Measurements from ENCODE around the gene MYO7B.

DNA sequence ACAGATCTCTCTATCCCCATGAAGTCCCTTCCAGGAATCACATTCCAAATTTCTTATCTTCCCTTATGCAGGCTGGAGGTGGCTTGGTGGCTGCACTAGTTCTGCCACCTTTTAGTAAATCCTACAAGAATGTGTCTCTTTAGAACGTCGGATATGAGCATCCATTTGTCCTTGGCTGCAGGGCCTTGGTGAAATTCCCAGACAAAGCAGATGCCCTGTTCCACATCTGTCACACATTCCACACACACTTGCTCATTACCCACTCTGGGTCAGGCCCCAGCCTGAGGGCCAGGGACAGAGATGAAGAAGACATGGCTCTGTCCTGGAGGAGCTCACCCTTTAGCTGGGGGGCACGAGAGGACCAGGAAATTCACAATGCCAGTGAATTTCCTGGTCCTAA, 79.2 kb downstream of the MYO7B start:
- TF ChIP-seq, protein P1, sequence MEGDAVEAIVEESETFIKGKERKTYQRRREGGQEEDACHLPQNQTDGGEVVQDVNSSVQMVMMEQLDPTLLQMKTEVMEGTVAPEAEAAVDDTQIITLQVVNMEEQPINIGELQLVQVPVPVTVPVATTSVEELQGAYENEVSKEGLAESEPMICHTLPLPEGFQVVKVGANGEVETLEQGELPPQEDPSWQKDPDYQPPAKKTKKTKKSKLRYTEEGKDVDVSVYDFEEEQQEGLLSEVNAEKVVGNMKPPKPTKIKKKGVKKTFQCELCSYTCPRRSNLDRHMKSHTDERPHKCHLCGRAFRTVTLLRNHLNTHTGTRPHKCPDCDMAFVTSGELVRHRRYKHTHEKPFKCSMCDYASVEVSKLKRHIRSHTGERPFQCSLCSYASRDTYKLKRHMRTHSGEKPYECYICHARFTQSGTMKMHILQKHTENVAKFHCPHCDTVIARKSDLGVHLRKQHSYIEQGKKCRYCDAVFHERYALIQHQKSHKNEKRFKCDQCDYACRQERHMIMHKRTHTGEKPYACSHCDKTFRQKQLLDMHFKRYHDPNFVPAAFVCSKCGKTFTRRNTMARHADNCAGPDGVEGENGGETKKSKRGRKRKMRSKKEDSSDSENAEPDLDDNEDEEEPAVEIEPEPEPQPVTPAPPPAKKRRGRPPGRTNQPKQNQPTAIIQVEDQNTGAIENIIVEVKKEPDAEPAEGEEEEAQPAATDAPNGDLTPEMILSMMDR (IDR thresholded peaks at IDR 0.05) = no peak
- TF ChIP-seq EP300 (IDR thresholded peaks at IDR 0.05) = no peak
- no peak for TF ChIP-seq POLR2A (IDR thresholded peaks at IDR 0.05)
